K562 (cell line): ENCODE results near the gene DHDH. TPM values are rescaled to one million over a fixed set of nuclear protein-coding genes. Genes with fewer than 3 reads are reported as not detected.

ENCODE experiments used
- ATAC-seq: fragments of 200-7000 bp; cut with Tn5 transposase; 3 replicates; pipeline ENCODE4 v1.9.1; 2020; ENCODE audit warnings: moderate library complexity
- BruUV-seq: library from RNA; stranded (reverse); fragments of 400-500 nt; replicated peaks from 2 replicates; lab custom pipeline; 2021; lab: Mats Ljungman, UMichigan
- CTCF ChIA-PET: fragments of 300-600 bp; formaldehyde crosslinking; extraction: SDS; loops from one replicate; lab custom pipeline; 2021; ENCODE audit warnings: low intra/inter-chr PET ratio; lab: Yijun Ruan, JAX
- POLR2A ChIA-PET: fragments of 300-600, 350-650 bp; sonication (Branson Sonifier 250); formaldehyde crosslinking; extraction: SDS; loops from one replicate; lab custom pipeline; 2021; ENCODE audit warnings: antibody characterized with exemption, inconsistent platforms; lab: Yijun Ruan, JAX
- DNase-seq, 4 experiments: peaks; one replicate each; pipeline versions ENCODE4 v3.0.0 to v3.0.0-alpha.2; 2011 to 2018; ENCODE audit warnings: low spot score in 3 of 4, mixed read lengths in 3 of 4; ENCODE audit errors: extremely low read depth in 1 of 4
- FAIRE-seq: peaks from 2 replicates; lab custom pipeline; 2011; peaks lifted over from hg19 to GRCh38; lab: Jason Lieb, UNC
- H2AFZ ChIP-seq: 2 replicates; pipeline ENCODE4 v1.6.0; 2011; ENCODE audit warnings: low read depth, low read length, control low read depth, inconsistent platforms
- H3K27ac ChIP-seq: fragments of 200-600 bp; 3 replicates; pipeline ENCODE4 v1.8.0; 2011; ENCODE audit warnings: low read depth, mild to moderate bottlenecking, control low read depth, inconsistent platforms, low read length, moderate library complexity, mixed read lengths; ENCODE audit errors: extremely low read depth
- H3K27me3 ChIP-seq, 2 experiments: fragments of 300-600 bp in 1 of 2; 2 replicates in 1 of 2; 3 replicates in 1 of 2; pipeline versions ENCODE4 v1.6.0 to v1.8.0; 2011; ENCODE audit warnings: inconsistent platforms in 2 of 2, low read length in 2 of 2, mild to moderate bottlenecking in 1 of 2, mixed read lengths in 1 of 2, moderate library complexity in 1 of 2; ENCODE audit not compliant: control insufficient read depth in 2 of 2, insufficient read depth in 2 of 2
- H3K36me3 ChIP-seq: fragments of 300-600 bp; 3 replicates; pipeline ENCODE4 v1.8.0; 2011; ENCODE audit warnings: mild to moderate bottlenecking, low read length, inconsistent platforms; ENCODE audit not compliant: control insufficient read depth, insufficient read depth
- H3K4me1 ChIP-seq, 2 experiments: fragments of 200-600 bp in 1 of 2; replicated peaks in 1 of 2; 2 replicates in 1 of 2; 3 replicates in 1 of 2; pipeline versions ENCODE4 v1.5.1 to v1.8.0; 2011; ENCODE audit warnings: inconsistent platforms in 2 of 2, low read length in 2 of 2, mild to moderate bottlenecking in 1 of 2, mixed read lengths in 1 of 2, moderate library complexity in 1 of 2; ENCODE audit not compliant: control insufficient read depth in 2 of 2, insufficient read depth in 2 of 2
- H3K4me2 ChIP-seq: 2 replicates; pipeline ENCODE4 v1.6.1; 2011; ENCODE audit warnings: low read length, control low read depth, inconsistent platforms, mixed read lengths; ENCODE audit not compliant: insufficient read depth
- H3K4me3 ChIP-seq: fragments of 200-600 bp; sonication (generic), shearing (Covaris generic); 2 replicates; pipeline ENCODE4 v1.5.1; 2016; ENCODE audit warnings: control low read depth, inconsistent platforms
- H3K79me2 ChIP-seq: fragments of 200-600 bp; 3 replicates; pipeline ENCODE4 v1.8.0; 2011; ENCODE audit warnings: low read length, inconsistent platforms; ENCODE audit not compliant: control insufficient read depth, insufficient read depth
- H3K9ac ChIP-seq, 2 experiments: 2 replicates each; pipeline versions ENCODE4 v1.6.0 to v1.6.1; 2011; ENCODE audit warnings: low read depth in 2 of 2, low read length in 2 of 2, control low read depth in 1 of 2, inconsistent platforms in 1 of 2, mild to moderate bottlenecking in 1 of 2, mixed read lengths in 1 of 2; ENCODE audit not compliant: insufficient read depth in 1 of 2
- H3K9me1 ChIP-seq: one replicate; pipeline ENCODE4 v1.6.0; 2011; ENCODE audit warnings: inconsistent platforms, mild to moderate bottlenecking, low read length, moderate library complexity; ENCODE audit not compliant: control insufficient read depth, insufficient read depth
- H3K9me3 ChIP-seq: replicated peaks from 2 replicates; pipeline ENCODE4 v1.5.1; 2011; ENCODE audit warnings: low read depth, low read length, inconsistent platforms; ENCODE audit not compliant: control insufficient read depth, insufficient read depth
- H4K20me1 ChIP-seq: replicated peaks from 2 replicates; pipeline ENCODE4 v1.6.1; 2011; ENCODE audit warnings: low read length, inconsistent platforms, mixed read lengths; ENCODE audit not compliant: control insufficient read depth, insufficient read depth
- CREB1 ChIP-seq, 2 experiments: sonication (generic) in 1 of 2; formaldehyde crosslinking in 1 of 2; IDR thresholded peaks; 2 replicates each; pipeline versions ENCODE4 v1.6.1 to v1.8.0; 2012 to 2022; ENCODE audit warnings: inconsistent platforms in 1 of 2, mild to moderate bottlenecking in 1 of 2, missing genetic modification reagents in 1 of 2, moderate library complexity in 1 of 2
- CREB3L1 ChIP-seq: fragments of 450-650 bp; IDR thresholded peaks from 2 replicates; pipeline ENCODE4 v1.6.1; 2014; ENCODE audit warnings: low read depth, mild to moderate bottlenecking, moderate library complexity, borderline replicate concordance
- CREM ChIP-seq: IDR thresholded peaks from 2 replicates; pipeline ENCODE4 v1.6.1; 2014; ENCODE audit warnings: antibody characterized with exemption, low read depth
- ETV5 ChIP-seq: sonication (generic); formaldehyde crosslinking; IDR thresholded peaks from 2 replicates; pipeline ENCODE4 v1.4.0; 2020; ENCODE audit warnings: low read depth, mild to moderate bottlenecking, missing genetic modification reagents
- KLF6 ChIP-seq: fragments of 250-450 bp; sonication (Bioruptor Pico); IDR thresholded peaks from 2 replicates; pipeline ENCODE4 v1.4.0; 2020; ENCODE audit warnings: mild to moderate bottlenecking, moderate library complexity, borderline replicate concordance
- MLX ChIP-seq, 2 experiments: fragments of 450-650 bp in 1 of 2; sonication (generic) in 1 of 2; formaldehyde crosslinking; conservative IDR thresholded peaks; 2 replicates each; pipeline versions ENCODE4 v1.4.0 to v1.8.1; 2020 to 2022; ENCODE audit warnings: mild to moderate bottlenecking in 1 of 2, missing genetic modification reagents in 1 of 2
- SP1 ChIP-seq: sonication (generic); formaldehyde crosslinking; IDR thresholded peaks from 2 replicates; pipeline ENCODE4 v1.8.1; 2022; ENCODE audit warnings: mild to moderate bottlenecking, missing genetic modification reagents
- ZBTB1 ChIP-seq: sonication (generic); formaldehyde crosslinking; IDR thresholded peaks from 2 replicates; pipeline ENCODE4 v1.8.1; 2023; ENCODE audit warnings: missing genetic modification reagents, low read depth, mild to moderate bottlenecking, borderline replicate concordance
- ZNF263 ChIP-seq: sonication (generic); formaldehyde crosslinking; IDR thresholded peaks from 2 replicates; pipeline ENCODE4 v1.8.0; 2022; ENCODE audit warnings: mild to moderate bottlenecking, missing genetic modification reagents, borderline replicate concordance
- ZNF764 ChIP-seq: fragments of 250-450 bp; sonication (Bioruptor Pico); IDR thresholded peaks from 2 replicates; pipeline ENCODE4 v1.4.0; 2020; ENCODE audit warnings: low read depth, mild to moderate bottlenecking, moderate library complexity
- WGBS: fragments of 100-300 bp; shearing (Covaris generic); methylation state at CpG from one replicate; pipeline ENCODE4 v1.1.6; 2016; ENCODE audit warnings: low coverage, mixed read lengths; ENCODE audit not compliant: insufficient coverage; ENCODE audit errors: missing lambda C conversion rate; 5-methylcytosine and 5-hydroxymethylcytosine counted together
- in situ Hi-C: fragments of 300-500 bp; cut with MboI; formaldehyde crosslinking; loops from 4 replicates; pipeline ENCODE4 v1.15.0; 2018; ENCODE audit warnings: inconsistent platforms, mixed read lengths
- intact Hi-C: fragments of 100-400 bp; cut with micrococcal nuclease; formaldehyde crosslinking; loops from 2 replicates; pipeline ENCODE4 v1.14.2; 2022
- polyA plus RNA-seq, 8 experiments: library from polyadenylated mRNA; depleted of rRNA in 4 of 8; stranded (reverse) in 5 of 8; unstranded in 3 of 8; fragments of >200 nt; fragmentation: Nextera tagmentation in 2 of 8; fragmentation: Illumina TruSeq in 1 of 8; extraction: Ambion mirVana in 2 of 8; extraction: Trizol in 1 of 8; gene quantifications; 2 replicates each; pipeline versions ENCODE4 v1.2.1 to v1.2.3, GENCODE V29; 2011 to 2014; ENCODE audit warnings: inconsistent platforms in 1 of 8, missing spikeins in 1 of 8
- total RNA-seq, 7 experiments: library from RNA; depleted of rRNA in 6 of 7; stranded (reverse); fragments of >200 nt in 6 of 7; fragmentation: Illumina TruSeq in 2 of 7; extraction: Trizol in 2 of 7; gene quantifications; 2 replicates each; pipeline versions ENCODE4 v1.2.1 to v1.2.3, GENCODE V29; 2011 to 2021; ENCODE audit warnings: low replicate concordance in 1 of 7
- TF ChIP-seq, protein P1 (sequence below), 3 experiments: fragments of 200-800 bp in 1 of 3; fragments of 250-450 bp in 1 of 3; fragments of 450-650 bp in 1 of 3; sonication (Bioruptor Pico) in 1 of 3; sonication (Bioruptor generic) in 1 of 3; formaldehyde crosslinking in 1 of 3; IDR thresholded peaks; 2 replicates each; pipeline versions ENCODE4 v1.6.1 to v1.8.0; 2016 to 2022; ENCODE audit warnings: mild to moderate bottlenecking in 2 of 3, missing genetic modification characterization in 2 of 3, missing compliant biosample characterization in 1 of 3, moderate library complexity in 1 of 3

Gene DHDH
- total and polyA plus RNA-seq, 9 of the 15 experiments (the other 6 are each of a cell fraction or from before 2014, with no cell fraction given), result 0.37 to 1.9 (median 0.87) TPM

- DNase-seq (peak; percentile 77 to 92 (median 83)), ATAC-seq (peak; percentile 70), FAIRE-seq (peak; percentile 87)
- H3K36me3 ChIP-seq, result peaks cover 32% of the 10 kb centered on the region
- peaks cover 17% of the 10 kb centered on the region for H4K20me1 ChIP-seq
- ChIA-PET CTCF (no interaction called here), POLR2A (interaction anchor here (0.6 to 1.9 kb wide), 13 partner anchors 8 to 117 kb away, joined by 3 to 43 read pairs (median 4); partner anchors contain the start of genes DHDH, NUCB1 and PPP1R15A)
- peaks cover 22 to 41% of the 10 kb centered on the region in 2 experiments for H3K4me1 ChIP-seq
- peak overlapping the region; percentile 89 for H3K4me2 ChIP-seq
- H3K9me1 ChIP-seq, result no peaks in the 10 kb centered on the region
- no TSS peak for BruUV-seq
- 18% methylated on average over 21 of the region's 22 CpGs for WGBS
- no peaks in the 10 kb centered on the region for H3K27me3 ChIP-seq
- peaks cover 51% of the 10 kb centered on the region for H3K79me2 ChIP-seq
- peak overlapping the region; percentile 37 for H2AFZ ChIP-seq
- peak overlapping the region; percentile 45 for H3K4me3 ChIP-seq
- no peaks in the 10 kb centered on the region for H3K9me3 ChIP-seq
- in situ Hi-C loops (loop anchor here (10.0 kb wide), 1 partner anchor 87 kb away; the partner anchor contains the start of gene PPP1R15A), intact Hi-C loops (no loop called here)
- peak overlapping the region; percentile 99 for H3K27ac ChIP-seq
- peak overlapping the region; percentile 93 to 95 for H3K9ac ChIP-seq
- TF ChIP-seq ZBTB1 (CRISPR knock-in tag), result 0 out of 2 replicates have a peak, but pooled peaks have one; percentile 49
- no peak for TF ChIP-seq CREB1 (IDR thresholded peaks at IDR 0.05)
- TF ChIP-seq CREB1 (CRISPR knock-in tag; IDR thresholded peaks at IDR 0.05), result no peak
- TF ChIP-seq, protein P1, sequence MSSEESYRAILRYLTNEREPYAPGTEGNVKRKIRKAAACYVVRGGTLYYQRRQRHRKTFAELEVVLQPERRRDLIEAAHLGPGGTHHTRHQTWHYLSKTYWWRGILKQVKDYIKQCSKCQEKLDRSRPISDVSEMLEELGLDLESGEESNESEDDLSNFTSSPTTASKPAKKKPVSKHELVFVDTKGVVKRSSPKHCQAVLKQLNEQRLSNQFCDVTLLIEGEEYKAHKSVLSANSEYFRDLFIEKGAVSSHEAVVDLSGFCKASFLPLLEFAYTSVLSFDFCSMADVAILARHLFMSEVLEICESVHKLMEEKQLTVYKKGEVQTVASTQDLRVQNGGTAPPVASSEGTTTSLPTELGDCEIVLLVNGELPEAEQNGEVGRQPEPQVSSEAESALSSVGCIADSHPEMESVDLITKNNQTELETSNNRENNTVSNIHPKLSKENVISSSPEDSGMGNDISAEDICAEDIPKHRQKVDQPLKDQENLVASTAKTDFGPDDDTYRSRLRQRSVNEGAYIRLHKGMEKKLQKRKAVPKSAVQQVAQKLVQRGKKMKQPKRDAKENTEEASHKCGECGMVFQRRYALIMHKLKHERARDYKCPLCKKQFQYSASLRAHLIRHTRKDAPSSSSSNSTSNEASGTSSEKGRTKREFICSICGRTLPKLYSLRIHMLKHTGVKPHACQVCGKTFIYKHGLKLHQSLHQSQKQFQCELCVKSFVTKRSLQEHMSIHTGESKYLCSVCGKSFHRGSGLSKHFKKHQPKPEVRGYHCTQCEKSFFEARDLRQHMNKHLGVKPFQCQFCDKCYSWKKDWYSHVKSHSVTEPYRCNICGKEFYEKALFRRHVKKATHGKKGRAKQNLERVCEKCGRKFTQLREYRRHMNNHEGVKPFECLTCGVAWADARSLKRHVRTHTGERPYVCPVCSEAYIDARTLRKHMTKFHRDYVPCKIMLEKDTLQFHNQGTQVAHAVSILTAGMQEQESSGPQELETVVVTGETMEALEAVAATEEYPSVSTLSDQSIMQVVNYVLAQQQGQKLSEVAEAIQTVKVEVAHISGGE (CRISPR knock-in tag; IDR thresholded peaks at IDR 0.05), result peak in 1 of 3 experiments; percentile 59; a peak in 2 of 6 replicates
- TF ChIP-seq ZNF263 (CRISPR knock-in tag), result peak; percentile 100
- TF ChIP-seq SP1, result peak; percentile 57; the same call in 1 of the 2 replicates
- TF ChIP-seq KLF6 (CRISPR knock-in tag), result peak; percentile 29; the same call in 1 of the 2 replicates
- no peak for TF ChIP-seq CREB3L1
- 0 out of 4 replicates have a peak, but pooled peaks of 1 of the 2 experiments have one; percentile 70 for TF ChIP-seq MLX (CRISPR knock-in tag; conservative IDR thresholded peaks at IDR 0.05)
- 0 out of 2 replicates have a peak, but pooled peaks have one; percentile 46 for TF ChIP-seq ZNF764 (CRISPR knock-in tag)
- TF ChIP-seq ETV5, result peak; percentile 82
- TF ChIP-seq CREM, result peak; percentile 60
Measured at GRCh38 chr19:48962029-48962848, 28.7 kb downstream of the DHDH start.
